Stimulated activated CD4-positive, alpha-beta T cell treated with anti-CD3 and anti-CD28 coated beads, Interleukin-4, amount 100 ng/mL, for 4 hours (primary cell): Measurements from ENCODE around the gene PACSIN1.
"Not testable (repeated sequence)": the region's sequence is repeated elsewhere in the genome, so short reads cannot be mapped to it uniquely, and the experiment has no call there.

Experiments used
- DNase-seq, 2 experiments: peaks; one replicate each; pipeline ENCODE4 v3.0.0-alpha.2; 2020

PACSIN1 gene

GRCh38 chr6:34459899-34460593 lies 5.8 kb upstream of the PACSIN1 start:
- peak; percentile 21 to 41 for DNase-seq

GRCh38 chr6:34460796-34461507 lies 4.9 kb upstream of the PACSIN1 start:
- no peak for DNase-seq

GRCh38 chr6:34462010-34462409 lies 3.9 kb upstream of the PACSIN1 start:
- DNase-seq: no peak

- DNase-seq: no peak
These were observed 3.3 kb upstream of the PACSIN1 start for GRCh38 chr6:34462551-34462971.

- no peak for DNase-seq
These were observed 2.6 kb upstream of the PACSIN1 start for GRCh38 chr6:34463299-34463698.

- DNase-seq: no peak
These were observed 2.0 kb upstream of the PACSIN1 start for GRCh38 chr6:34463849-34464248.

- DNase-seq: no peak
These were observed 638 bp downstream of the PACSIN1 start for GRCh38 chr6:34466242-34467185.

GRCh38 chr6:34468378-34468892 lies 2.6 kb downstream of the PACSIN1 start:
- no peak for DNase-seq

GRCh38 chr6:34469499-34469898 lies 3.6 kb downstream of the PACSIN1 start:
- DNase-seq: no peak

- DNase-seq: no peak
These were observed 6.5 kb downstream of the PACSIN1 start for GRCh38 chr6:34472425-34472824.

GRCh38 chr6:34473967-34474366 lies 8.1 kb downstream of the PACSIN1 start:
- DNase-seq: no peak

GRCh38 chr6:34474754-34475153 lies 8.9 kb downstream of the PACSIN1 start:
- DNase-seq: no peak

GRCh38 chr6:34475238-34475682 lies 9.4 kb downstream of the PACSIN1 start:
- no peak for DNase-seq

GRCh38 chr6:34475767-34476328 lies 10.0 kb downstream of the PACSIN1 start:
- no peak for DNase-seq

- no peak for DNase-seq
These were observed 10.6 kb downstream of the PACSIN1 start for GRCh38 chr6:34476447-34476846.

GRCh38 chr6:34476921-34477320 lies 11.0 kb downstream of the PACSIN1 start:
- no peak for DNase-seq

- no peak for DNase-seq
These were observed 12.9 kb downstream of the PACSIN1 start for GRCh38 chr6:34478796-34479195.

GRCh38 chr6:34483781-34484180 lies 17.9 kb downstream of the PACSIN1 start:
- not testable (repeated sequence) for DNase-seq

GRCh38 chr6:34484391-34484790 lies 18.5 kb downstream of the PACSIN1 start:
- no peak for DNase-seq

- peak; percentile 53 to 79 for DNase-seq
These were observed 19.0 kb downstream of the PACSIN1 start for GRCh38 chr6:34484899-34485298.

GRCh38 chr6:34485321-34486060 lies 19.6 kb downstream of the PACSIN1 start:
- DNase-seq: no peak
